GM19193 (cell line): ENCODE results near the gene YAE1.
A peak's percentile ranks its signal among the peaks of the same experiment; 100 is the strongest.

Experiments
- POLR2A ChIP-seq: IDR thresholded peaks from 4 replicates; pipeline ENCODE4 v1.6.1; 2011; ENCODE audit not compliant: insufficient read depth, insufficient read length; ENCODE audit errors: extremely low read depth

YAE1 gene, protein sequence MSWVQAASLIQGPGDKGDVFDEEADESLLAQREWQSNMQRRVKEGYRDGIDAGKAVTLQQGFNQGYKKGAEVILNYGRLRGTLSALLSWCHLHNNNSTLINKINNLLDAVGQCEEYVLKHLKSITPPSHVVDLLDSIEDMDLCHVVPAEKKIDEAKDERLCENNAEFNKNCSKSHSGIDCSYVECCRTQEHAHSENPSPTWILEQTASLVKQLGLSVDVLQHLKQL

DNA sequence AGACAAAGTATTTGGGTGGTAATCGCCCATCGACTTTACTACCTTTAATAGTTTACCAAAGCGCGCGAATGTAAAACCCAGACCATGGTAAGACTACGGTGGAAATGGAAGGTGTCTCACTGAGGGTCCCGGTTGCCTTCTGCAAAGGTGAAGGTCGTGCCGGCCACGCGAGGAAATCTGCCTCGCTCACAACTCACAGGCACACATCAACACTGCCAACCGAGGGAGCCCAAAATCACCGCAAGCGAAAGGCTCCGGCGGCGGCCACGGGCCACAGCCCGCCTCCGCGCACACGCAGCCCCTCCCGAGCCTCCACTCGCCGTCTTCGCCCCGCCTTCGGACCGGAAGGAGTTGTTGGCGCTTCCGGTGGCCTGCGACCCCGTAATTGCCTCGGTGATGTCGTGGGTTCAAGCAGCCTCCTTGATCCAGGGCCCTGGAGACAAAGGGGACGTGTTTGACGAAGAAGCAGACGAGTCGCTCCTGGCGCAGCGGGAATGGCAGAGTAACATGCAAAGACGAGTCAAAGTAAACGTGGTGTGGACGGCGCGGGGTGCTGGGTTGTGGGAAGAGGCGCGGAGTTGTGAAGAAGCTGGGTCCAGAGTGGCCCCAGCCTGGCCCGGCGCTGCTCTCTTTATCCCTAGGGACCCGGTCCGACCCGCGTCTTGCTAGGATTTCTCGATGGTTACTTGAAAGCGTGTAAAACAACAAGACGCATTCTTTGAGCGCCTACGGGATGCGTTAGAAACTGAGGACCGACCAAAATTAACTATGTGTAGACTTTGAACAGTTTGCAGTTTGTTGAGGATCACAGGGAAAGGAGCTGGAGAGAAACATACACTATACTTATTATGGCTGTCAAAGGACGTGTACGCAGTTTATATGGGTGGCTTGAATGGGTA, at the start of gene YAE1:
Gene YAE1, plus strand, starts transcription at position 382 of the 899 bp plus-strand sequence. Its CDS starts 15 bp downstream, at position 397.
- TF ChIP-seq POLR2A, result peak; percentile 95

DNA sequence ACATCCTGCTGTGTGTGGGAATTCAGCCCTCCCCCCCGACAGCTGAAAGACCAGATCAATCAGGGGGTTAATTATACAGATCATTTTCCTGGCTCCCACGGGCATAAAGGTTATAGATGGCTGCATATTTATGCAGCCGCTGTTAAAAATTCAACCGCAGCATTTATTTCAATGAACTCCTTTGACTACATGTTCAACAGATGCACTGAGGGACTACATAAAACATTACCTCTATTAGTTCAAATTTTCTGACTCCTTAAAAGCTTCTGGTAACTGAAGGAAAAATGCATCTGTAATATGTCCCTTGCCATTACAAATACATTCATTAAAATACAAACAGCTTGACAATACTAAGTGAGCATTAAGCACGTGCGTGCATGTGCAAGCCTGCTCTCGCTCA, 49.7 kb upstream of the YAE1 start:
- TF ChIP-seq POLR2A, result no peak

DNA sequence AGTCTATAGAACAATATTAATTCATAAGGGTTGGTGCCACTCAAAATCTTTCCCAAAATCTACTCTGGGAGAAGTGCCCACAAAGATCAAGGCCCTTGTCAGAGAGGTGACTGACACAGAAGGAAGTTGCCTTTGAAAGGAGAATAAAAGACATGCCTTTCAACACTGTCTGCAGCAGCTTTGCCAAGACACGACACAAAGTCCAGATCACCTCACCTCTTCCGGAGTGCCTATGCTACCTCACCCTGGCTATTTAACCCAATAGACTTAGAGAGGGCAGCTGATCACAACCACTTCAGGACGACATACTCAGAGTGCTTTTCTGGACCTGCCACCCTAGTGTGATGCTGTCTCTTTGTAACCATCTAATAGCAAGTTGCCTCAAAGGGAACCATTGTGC, 49.0 kb upstream of the YAE1 start:
- no peak for TF ChIP-seq POLR2A

DNA sequence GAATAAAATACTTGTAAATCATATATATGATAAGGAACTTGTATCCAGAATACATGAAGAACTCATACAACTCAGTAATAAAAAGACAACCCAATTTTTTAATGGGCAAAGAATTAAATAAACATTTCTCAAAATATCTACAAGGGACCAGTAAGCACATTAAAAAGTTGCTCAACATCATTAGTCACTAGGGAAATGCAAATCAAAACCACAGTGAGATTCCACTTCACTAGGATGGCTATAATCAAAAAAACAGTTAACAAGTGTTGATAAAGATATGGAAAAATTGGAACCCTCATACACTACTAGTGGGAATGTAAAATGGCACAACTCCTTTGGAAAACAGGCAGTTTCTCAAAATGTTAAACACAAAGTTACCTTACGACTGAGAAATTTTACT, 40.3 kb upstream of the YAE1 start:
- TF ChIP-seq POLR2A, result no peak

DNA sequence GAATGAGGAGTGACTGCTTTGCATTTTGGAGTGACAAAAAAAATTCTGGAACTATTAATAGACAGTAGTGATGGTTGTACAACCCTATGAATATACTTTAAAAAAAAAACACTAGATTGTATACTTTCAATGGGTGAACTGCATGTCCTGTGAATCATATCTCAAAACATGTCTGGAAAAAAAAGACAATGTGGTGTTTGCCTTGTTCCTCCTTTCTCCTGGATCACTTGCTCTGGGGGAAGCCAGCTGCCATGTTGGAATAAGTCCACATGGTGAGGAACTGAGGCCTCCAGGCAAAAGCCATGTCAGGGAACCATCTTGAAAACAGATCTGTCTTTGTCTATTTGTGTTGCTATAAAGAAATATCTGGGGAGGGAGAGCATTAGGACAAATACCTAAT, 39.5 kb upstream of the YAE1 start:
- TF ChIP-seq POLR2A, result no peak

DNA sequence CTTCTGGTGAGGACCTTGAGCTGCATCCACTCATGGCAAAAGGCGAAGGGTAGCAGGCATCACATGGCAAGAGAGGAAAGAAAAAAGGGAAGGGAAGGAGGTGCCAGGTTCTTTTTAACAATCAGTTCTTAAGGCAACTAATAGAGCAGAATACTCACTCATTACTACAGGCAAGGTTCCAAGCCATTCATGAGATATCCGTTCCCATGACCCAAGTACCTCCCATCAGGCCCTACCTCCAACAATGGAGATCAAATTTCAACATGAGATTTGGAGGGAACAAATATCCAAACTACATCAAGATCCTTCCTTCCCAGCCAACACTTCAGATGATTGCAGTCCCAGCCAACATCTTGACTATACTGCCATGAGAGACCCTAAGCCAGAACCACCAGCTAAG, 38.9 kb upstream of the YAE1 start:
- TF ChIP-seq POLR2A, result no peak

DNA sequence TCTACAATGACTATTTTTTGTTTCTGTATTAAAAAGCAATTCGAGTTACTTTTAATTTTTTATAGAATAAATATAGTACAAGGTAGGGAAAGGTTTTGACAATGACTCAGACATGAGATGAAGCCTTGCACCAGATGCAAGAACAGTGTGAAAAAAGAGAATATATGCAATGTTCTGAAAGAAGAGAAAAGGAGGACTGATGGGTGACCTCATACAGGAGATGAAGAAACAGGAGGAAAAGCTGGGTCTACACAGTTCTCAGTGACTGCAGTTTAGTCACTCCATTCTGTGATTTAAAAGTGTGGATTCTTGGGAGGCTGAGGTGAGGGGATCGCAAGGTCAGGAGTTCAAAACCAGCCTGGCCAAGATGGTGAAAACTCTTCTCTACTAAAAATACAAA, 38.3 kb upstream of the YAE1 start:
- TF ChIP-seq POLR2A, result no peak

DNA sequence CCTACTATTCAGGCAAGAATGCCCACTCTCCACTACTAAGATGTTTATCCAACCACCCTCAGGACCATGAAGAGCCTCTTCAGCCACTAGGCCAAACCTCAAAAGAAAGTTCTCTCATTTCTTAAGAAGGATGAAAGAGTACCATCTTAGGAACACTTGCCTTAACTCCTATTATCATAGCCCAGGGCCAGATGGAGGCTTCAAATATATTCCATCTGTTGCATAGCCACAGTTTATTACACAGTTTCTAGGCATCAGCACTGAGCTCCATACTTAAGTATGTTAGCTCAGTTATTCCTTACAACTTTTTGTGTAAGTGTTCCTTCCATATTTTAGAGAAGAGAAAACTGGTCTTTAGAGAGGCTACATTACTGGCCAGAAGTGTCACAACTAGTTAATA, 37.4 kb upstream of the YAE1 start:
- no peak for TF ChIP-seq POLR2A

DNA sequence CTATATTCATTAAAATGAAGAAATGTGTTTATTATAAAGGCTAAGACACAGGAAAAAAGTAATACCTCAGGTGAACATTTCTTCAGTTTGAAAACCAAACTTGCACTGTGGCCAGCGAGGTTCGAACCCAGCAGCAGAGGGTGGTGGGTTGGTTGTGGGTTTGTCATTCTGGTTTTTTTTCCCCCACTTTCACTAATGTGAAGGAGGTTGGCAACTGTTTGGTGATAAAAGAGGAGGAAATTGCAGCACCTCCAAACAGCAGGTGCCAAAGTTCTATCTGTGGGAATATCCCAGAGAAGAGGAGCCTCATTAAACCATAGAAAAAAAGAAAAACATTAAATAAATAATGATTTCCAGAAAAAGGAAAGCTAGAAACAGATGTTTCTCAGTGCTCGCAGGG, 36.6 kb upstream of the YAE1 start:
- TF ChIP-seq POLR2A, result no peak

DNA sequence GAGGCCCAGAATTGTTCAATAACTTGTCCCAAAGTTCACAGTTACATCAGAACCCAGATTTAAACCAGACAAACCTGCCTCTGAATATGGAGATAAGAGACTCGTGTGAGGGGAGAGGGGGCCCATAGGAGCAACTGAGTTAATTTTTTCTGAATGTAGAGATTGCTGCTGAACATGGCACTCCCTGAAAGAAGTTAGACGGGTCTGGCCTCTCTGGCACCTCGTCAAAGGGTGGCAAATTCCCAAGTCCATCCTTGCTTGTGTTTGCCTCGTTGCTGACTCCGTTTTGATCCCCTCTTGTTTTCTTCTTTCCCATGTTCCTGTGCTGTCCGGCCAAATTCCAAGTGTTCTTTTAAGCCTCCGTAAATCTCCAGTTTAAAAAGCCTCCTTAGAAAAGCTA, 35.2 kb upstream of the YAE1 start:
- TF ChIP-seq POLR2A, result no peak

DNA sequence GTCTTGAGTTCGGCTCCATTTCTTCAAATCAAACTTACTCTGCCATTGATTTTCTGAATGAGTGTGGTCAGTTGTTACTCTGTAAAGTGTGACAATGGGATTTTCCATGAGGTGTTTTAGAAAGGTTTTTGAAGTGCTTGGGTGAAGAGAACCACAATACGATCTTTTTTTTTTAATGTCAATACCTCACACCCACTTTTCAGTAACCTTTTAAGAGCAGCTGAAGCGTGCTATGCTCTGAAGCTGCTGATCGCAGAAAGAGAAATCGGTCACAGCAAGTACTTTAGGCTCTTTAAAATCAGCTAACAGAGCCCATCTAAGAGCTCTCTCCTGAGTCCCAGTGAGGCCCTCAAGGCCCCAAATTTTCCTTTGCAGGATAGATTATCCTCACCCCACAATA, 34.4 kb upstream of the YAE1 start:
- TF ChIP-seq POLR2A, result no peak

DNA sequence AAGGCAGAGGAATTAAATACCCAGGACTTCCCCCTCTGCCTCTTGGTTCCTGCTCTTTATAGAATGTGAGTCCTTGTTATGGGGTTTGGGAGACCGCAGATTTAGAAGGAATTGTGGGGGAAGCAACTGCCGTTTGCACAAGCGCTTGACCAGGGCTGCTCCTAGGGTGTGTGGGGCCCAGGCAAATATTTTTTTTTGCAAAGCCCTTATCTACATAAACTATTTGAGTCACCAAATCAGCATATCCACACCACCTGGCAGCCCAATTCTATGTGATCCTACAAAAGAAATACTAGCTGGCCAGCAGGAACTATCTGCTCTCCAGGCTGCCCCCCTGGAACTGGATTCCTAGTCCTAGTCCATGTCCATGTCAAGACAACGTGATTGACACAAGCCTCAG, 33.4 kb upstream of the YAE1 start:
- no peak for TF ChIP-seq POLR2A

DNA sequence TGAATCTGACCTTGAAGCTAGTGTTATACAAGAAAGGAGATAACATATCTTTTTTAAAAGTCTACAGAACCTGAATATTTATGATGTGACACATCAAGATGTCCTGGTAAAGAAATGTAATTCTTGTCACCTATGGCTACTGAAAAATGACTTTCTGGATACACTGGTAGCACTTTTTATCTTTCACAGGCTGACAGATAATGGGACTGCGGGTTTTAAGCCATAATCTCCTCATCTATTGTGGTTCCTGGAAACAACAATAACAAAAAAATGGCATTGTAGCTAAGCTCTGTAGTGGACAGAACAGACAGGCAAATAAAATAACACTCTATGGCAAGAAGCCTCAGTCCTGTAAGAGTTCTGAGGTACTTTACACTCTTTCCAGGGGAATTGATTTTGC, 31.6 kb upstream of the YAE1 start:
- no peak for TF ChIP-seq POLR2A

DNA sequence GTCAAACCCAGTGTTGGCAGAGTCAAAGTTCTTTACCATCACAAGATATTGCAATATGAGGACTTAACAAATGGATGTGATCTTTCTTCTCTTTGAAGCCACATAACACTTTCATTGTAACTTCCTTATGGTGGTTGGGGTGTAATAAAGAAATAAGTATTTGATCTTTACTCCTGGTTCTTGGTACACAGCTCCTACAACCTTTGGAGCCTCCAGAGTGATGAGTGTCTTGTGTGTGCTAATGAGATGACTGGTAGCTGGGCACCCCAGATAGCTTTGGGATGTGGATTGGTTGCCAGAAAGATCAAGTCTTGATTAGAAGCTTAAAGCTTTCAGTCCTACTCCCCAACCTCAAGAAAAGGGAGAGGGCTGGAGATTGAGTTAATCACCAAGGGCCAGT, 31.1 kb upstream of the YAE1 start:
- no peak for TF ChIP-seq POLR2A

DNA sequence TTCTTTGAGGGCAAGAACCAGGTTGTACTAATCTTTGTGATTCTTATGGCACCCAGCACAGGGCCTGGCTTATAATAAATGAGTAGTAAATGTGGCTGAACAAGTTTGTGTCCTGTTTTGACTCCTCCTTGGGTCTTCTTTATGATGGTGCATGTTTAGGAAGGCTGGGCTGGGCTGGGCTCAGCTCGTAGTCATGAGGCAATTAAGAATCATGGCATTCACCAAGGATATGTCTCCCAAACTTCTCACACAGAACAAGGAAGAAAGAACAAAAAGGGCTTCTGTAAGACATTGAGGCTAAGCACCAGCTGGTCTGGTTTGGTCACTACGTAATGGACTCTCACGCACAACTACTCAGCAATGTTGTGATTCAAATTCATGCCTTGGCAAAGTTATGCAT, 30.5 kb upstream of the YAE1 start:
- TF ChIP-seq POLR2A, result no peak

DNA sequence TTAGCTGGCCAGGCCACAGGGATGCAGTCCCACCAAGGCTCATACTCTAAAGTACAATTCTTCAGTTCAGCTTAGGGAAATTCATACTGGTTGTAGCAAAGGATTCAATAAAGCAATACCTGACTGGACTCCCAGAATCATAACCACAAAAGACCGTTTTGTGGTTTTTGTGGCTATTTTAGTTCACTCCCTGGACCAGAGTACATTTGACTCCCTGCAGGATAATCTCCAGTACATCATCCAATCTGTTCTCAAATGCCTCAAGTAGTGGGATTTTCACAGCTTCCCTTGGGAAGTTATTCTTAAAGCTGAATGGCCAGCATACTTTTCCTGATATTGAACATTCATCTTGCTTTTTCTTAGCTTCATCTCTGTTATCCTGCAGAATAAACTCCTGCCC, 29.3 kb upstream of the YAE1 start:
- no peak for TF ChIP-seq POLR2A
